K562 (cell line): ENCODE results near the gene RILP. TPM values are rescaled to one million over a fixed set of nuclear protein-coding genes. Genes with fewer than 3 reads are reported as not detected.

Experiments
- ATAC-seq: fragments of 200-7000 bp; cut with Tn5 transposase; 3 replicates; pipeline ENCODE4 v1.9.1; 2020; ENCODE audit warnings: moderate library complexity
- BruUV-seq: library from RNA; stranded (reverse); fragments of 400-500 nt; replicated peaks from 2 replicates; lab custom pipeline; 2021; lab: Mats Ljungman, UMichigan
- CTCF ChIA-PET: fragments of 300-600 bp; formaldehyde crosslinking; extraction: SDS; loops from one replicate; lab custom pipeline; 2021; ENCODE audit warnings: low intra/inter-chr PET ratio; lab: Yijun Ruan, JAX
- POLR2A ChIA-PET: fragments of 300-600, 350-650 bp; sonication (Branson Sonifier 250); formaldehyde crosslinking; extraction: SDS; loops from one replicate; lab custom pipeline; 2021; ENCODE audit warnings: antibody characterized with exemption, inconsistent platforms; lab: Yijun Ruan, JAX
- DNase-seq, 4 experiments: peaks; one replicate each; pipeline versions ENCODE4 v3.0.0 to v3.0.0-alpha.2; 2011 to 2018; ENCODE audit warnings: low spot score in 3 of 4, mixed read lengths in 3 of 4; ENCODE audit errors: extremely low read depth in 1 of 4
- FAIRE-seq: peaks from 2 replicates; lab custom pipeline; 2011; peaks lifted over from hg19 to GRCh38; lab: Jason Lieb, UNC
- H2AFZ ChIP-seq: 2 replicates; pipeline ENCODE4 v1.6.0; 2011; ENCODE audit warnings: low read depth, low read length, control low read depth, inconsistent platforms
- H3K27ac ChIP-seq: fragments of 200-600 bp; 3 replicates; pipeline ENCODE4 v1.8.0; 2011; ENCODE audit warnings: low read depth, mild to moderate bottlenecking, control low read depth, inconsistent platforms, low read length, moderate library complexity, mixed read lengths; ENCODE audit errors: extremely low read depth
- H3K27me3 ChIP-seq, 2 experiments: fragments of 300-600 bp in 1 of 2; 2 replicates in 1 of 2; 3 replicates in 1 of 2; pipeline versions ENCODE4 v1.6.0 to v1.8.0; 2011; ENCODE audit warnings: inconsistent platforms in 2 of 2, low read length in 2 of 2, mild to moderate bottlenecking in 1 of 2, mixed read lengths in 1 of 2, moderate library complexity in 1 of 2; ENCODE audit not compliant: control insufficient read depth in 2 of 2, insufficient read depth in 2 of 2
- H3K36me3 ChIP-seq: fragments of 300-600 bp; 3 replicates; pipeline ENCODE4 v1.8.0; 2011; ENCODE audit warnings: mild to moderate bottlenecking, low read length, inconsistent platforms; ENCODE audit not compliant: control insufficient read depth, insufficient read depth
- H3K4me1 ChIP-seq, 2 experiments: fragments of 200-600 bp in 1 of 2; replicated peaks in 1 of 2; 2 replicates in 1 of 2; 3 replicates in 1 of 2; pipeline versions ENCODE4 v1.5.1 to v1.8.0; 2011; ENCODE audit warnings: inconsistent platforms in 2 of 2, low read length in 2 of 2, mild to moderate bottlenecking in 1 of 2, mixed read lengths in 1 of 2, moderate library complexity in 1 of 2; ENCODE audit not compliant: control insufficient read depth in 2 of 2, insufficient read depth in 2 of 2
- H3K4me2 ChIP-seq: 2 replicates; pipeline ENCODE4 v1.6.1; 2011; ENCODE audit warnings: low read length, control low read depth, inconsistent platforms, mixed read lengths; ENCODE audit not compliant: insufficient read depth
- H3K4me3 ChIP-seq: fragments of 200-600 bp; sonication (generic), shearing (Covaris generic); 2 replicates; pipeline ENCODE4 v1.5.1; 2016; ENCODE audit warnings: control low read depth, inconsistent platforms
- H3K79me2 ChIP-seq: fragments of 200-600 bp; 3 replicates; pipeline ENCODE4 v1.8.0; 2011; ENCODE audit warnings: low read length, inconsistent platforms; ENCODE audit not compliant: control insufficient read depth, insufficient read depth
- H3K9ac ChIP-seq, 2 experiments: 2 replicates each; pipeline versions ENCODE4 v1.6.0 to v1.6.1; 2011; ENCODE audit warnings: low read depth in 2 of 2, low read length in 2 of 2, control low read depth in 1 of 2, inconsistent platforms in 1 of 2, mild to moderate bottlenecking in 1 of 2, mixed read lengths in 1 of 2; ENCODE audit not compliant: insufficient read depth in 1 of 2
- H3K9me1 ChIP-seq: one replicate; pipeline ENCODE4 v1.6.0; 2011; ENCODE audit warnings: inconsistent platforms, mild to moderate bottlenecking, low read length, moderate library complexity; ENCODE audit not compliant: control insufficient read depth, insufficient read depth
- H3K9me3 ChIP-seq: replicated peaks from 2 replicates; pipeline ENCODE4 v1.5.1; 2011; ENCODE audit warnings: low read depth, low read length, inconsistent platforms; ENCODE audit not compliant: control insufficient read depth, insufficient read depth
- H4K20me1 ChIP-seq: replicated peaks from 2 replicates; pipeline ENCODE4 v1.6.1; 2011; ENCODE audit warnings: low read length, inconsistent platforms, mixed read lengths; ENCODE audit not compliant: control insufficient read depth, insufficient read depth
- BRF2 ChIP-seq: IDR thresholded peaks from 3 replicates; pipeline ENCODE4 v1.6.1; 2011; ENCODE audit warnings: borderline replicate concordance, mild to moderate bottlenecking; ENCODE audit not compliant: insufficient read length, insufficient read depth
- CHD4 ChIP-seq: fragments of 200-600 bp; sonication (generic); IDR thresholded peaks from 3 replicates; pipeline ENCODE4 v1.6.1; 2012; ENCODE audit warnings: low read depth, mild to moderate bottlenecking, mixed read lengths, low read length, inconsistent platforms; ENCODE audit not compliant: insufficient read depth, insufficient replicate concordance, poor library complexity, severe bottlenecking
- COPS2 ChIP-seq: fragments of 450-650 bp; conservative IDR thresholded peaks from 2 replicates; pipeline ENCODE4 v1.6.1; 2016; ENCODE audit warnings: mild to moderate bottlenecking, moderate library complexity
- CTBP1 ChIP-seq: fragments of 450-650 bp; IDR thresholded peaks from 2 replicates; pipeline ENCODE4 v1.6.1; 2016; ENCODE audit warnings: borderline replicate concordance
- E2F4 ChIP-seq: sonication (generic); formaldehyde crosslinking; IDR thresholded peaks from 2 replicates; pipeline ENCODE4 v1.8.0; 2022; ENCODE audit warnings: mild to moderate bottlenecking, low read depth, missing genetic modification reagents
- FUS ChIP-seq: fragments of 200-400 bp; formaldehyde crosslinking; optimal IDR thresholded peaks from 2 replicates; pipeline ENCODE3; 2017; ENCODE audit warnings: low read depth, low read length
- HSF4 ChIP-seq: fragments of 250-450 bp; sonication (Bioruptor Pico); IDR thresholded peaks from 2 replicates; pipeline ENCODE4 v2.1.2; 2022; ENCODE audit warnings: mild to moderate bottlenecking, moderate library complexity, borderline replicate concordance
- IRF2 ChIP-seq: sonication (generic); formaldehyde crosslinking; IDR thresholded peaks from 2 replicates; pipeline ENCODE4 v1.8.1; 2022; ENCODE audit warnings: mild to moderate bottlenecking, missing genetic modification reagents
- MAZ ChIP-seq, 2 experiments: fragments of 450-650 bp in 1 of 2; sonication (generic) in 1 of 2; formaldehyde crosslinking; IDR thresholded peaks in 1 of 2; conservative IDR thresholded peaks in 1 of 2; 2 replicates each; pipeline versions ENCODE4 v1.4.0 to v1.5.0; 2020; ENCODE audit warnings: mild to moderate bottlenecking in 1 of 2, missing genetic modification reagents in 1 of 2
- NCOA1 ChIP-seq: fragments of 450-650 bp; IDR thresholded peaks from 2 replicates; pipeline ENCODE4 v1.6.1; 2016; ENCODE audit warnings: low read depth
- NCOA6 ChIP-seq: fragments of 450-650 bp; IDR thresholded peaks from 2 replicates; pipeline ENCODE4 v1.6.1; 2017; ENCODE audit warnings: mild to moderate bottlenecking
- PKNOX1 ChIP-seq: fragments of 450-650 bp; IDR thresholded peaks from 2 replicates; pipeline ENCODE4 v1.6.1; 2016
- RBM17 ChIP-seq: fragments of 200-400 bp; formaldehyde crosslinking; IDR thresholded peaks from 2 replicates; pipeline ENCODE4 v1.6.1; 2017; ENCODE audit warnings: low read depth, mild to moderate bottlenecking, low read length, borderline replicate concordance
- RCOR1 ChIP-seq, 2 experiments: IDR thresholded peaks; 2 replicates each; pipeline ENCODE4 v1.6.1; 2012; ENCODE audit warnings: low read depth in 2 of 2, low read length in 2 of 2, borderline replicate concordance in 1 of 2, improper control_type of control experiment in 1 of 2
- SAFB ChIP-seq: fragments of 200-400 bp; formaldehyde crosslinking; IDR thresholded peaks from 2 replicates; pipeline ENCODE4 v1.6.1; 2017; ENCODE audit warnings: low read depth, low read length, borderline replicate concordance
- SIRT6 ChIP-seq: IDR thresholded peaks from one replicate; pipeline ENCODE4 v1.6.1; 2012; ENCODE audit warnings: low read depth, mild to moderate bottlenecking, control low read depth, inconsistent platforms, low read length, moderate library complexity
- SMARCA4 ChIP-seq: fragments of 450-650 bp; IDR thresholded peaks from 2 replicates; pipeline ENCODE4 v1.6.1; 2016
- SRSF9 ChIP-seq: fragments of 200-400 bp; formaldehyde crosslinking; IDR thresholded peaks from 2 replicates; pipeline ENCODE4 v1.6.1; 2017; ENCODE audit warnings: low read depth, low read length, borderline replicate concordance
- ZNF717 ChIP-seq: fragments of 250-450 bp; sonication (Bioruptor Pico); IDR thresholded peaks from 2 replicates; pipeline ENCODE4 v1.5.0; 2021
- whole genome bisulfite sequencing: fragments of 100-300 bp; shearing (Covaris generic); methylation state at CpG from one replicate; pipeline ENCODE4 v1.1.6; 2016; ENCODE audit warnings: low coverage, mixed read lengths; ENCODE audit not compliant: insufficient coverage; ENCODE audit errors: missing lambda C conversion rate; 5-methylcytosine and 5-hydroxymethylcytosine counted together
- in situ Hi-C: fragments of 300-500 bp; cut with MboI; formaldehyde crosslinking; loops from 4 replicates; pipeline ENCODE4 v1.15.0; 2018; ENCODE audit warnings: inconsistent platforms, mixed read lengths
- intact Hi-C: fragments of 100-400 bp; cut with micrococcal nuclease; formaldehyde crosslinking; loops from 2 replicates; pipeline ENCODE4 v1.14.2; 2022
- polyA plus RNA-seq, 8 experiments: library from polyadenylated mRNA; depleted of rRNA in 4 of 8; stranded (reverse) in 5 of 8; unstranded in 3 of 8; fragments of >200 nt; fragmentation: Nextera tagmentation in 2 of 8; fragmentation: Illumina TruSeq in 1 of 8; extraction: Ambion mirVana in 2 of 8; extraction: Trizol in 1 of 8; gene quantifications; 2 replicates each; pipeline versions ENCODE4 v1.2.1 to v1.2.3, GENCODE V29; 2011 to 2014; ENCODE audit warnings: inconsistent platforms in 1 of 8, missing spikeins in 1 of 8
- total RNA-seq, 7 experiments: library from RNA; depleted of rRNA in 6 of 7; stranded (reverse); fragments of >200 nt in 6 of 7; fragmentation: Illumina TruSeq in 2 of 7; extraction: Trizol in 2 of 7; gene quantifications; 2 replicates each; pipeline versions ENCODE4 v1.2.1 to v1.2.3, GENCODE V29; 2011 to 2021; ENCODE audit warnings: low replicate concordance in 1 of 7

RILP gene
- total and polyA plus RNA-seq, 9 of the 15 experiments (the other 6 are each of a cell fraction or from before 2014, with no cell fraction given): 0.75 to 54.9 (median 27.8) TPM

GRCh38 chr17:1627182-1627981 lies 22.3 kb downstream of the RILP start (continued):
- TF ChIP-seq FUS: no peak
- TF ChIP-seq RBM17: no peak
- TF ChIP-seq ZNF717 (CRISPR knock-in tag): no peak
- TF ChIP-seq BRF2: no peak
- no peak for TF ChIP-seq NCOA1
- TF ChIP-seq SRSF9: no peak

GRCh38 chr17:1626333-1626732 lies 23.3 kb downstream of the RILP start:
- Histone ChIP-seq H3K4me3 (no peak overlapping the region), H2AFZ (no peak overlapping the region), H4K20me1 (peaks cover 8% of the 10 kb centered on the region; the same call in 1 of the 2 replicates), H3K9me1 (no peaks in the 10 kb centered on the region), H3K4me1 (peaks cover 9 to 40% of the 10 kb centered on the region in 2 experiments), H3K4me2 (no peak overlapping the region), H3K9ac (peak overlapping the region in 1 of 2 experiments; percentile 32; a peak in 1 of 4 replicates), H3K27ac (no peak overlapping the region), H3K27me3 (no peaks in the 10 kb centered on the region), H3K79me2 (no peaks in the 10 kb centered on the region), H3K9me3 (no peaks in the 10 kb centered on the region), H3K36me3 (no peaks in the 10 kb centered on the region)
- ChIA-PET POLR2A (interaction anchor here (0.7 to 3.3 kb wide), 5 partner anchors 9 to 370 kb away, joined by 3 to 25 read pairs (median 3); partner anchors contain the start of gene INPP5K), CTCF (no interaction called here)
- BruUV-seq: no TSS peak
- no peak for ATAC-seq
- 74% methylated on average over 3 of the region's 3 CpGs for WGBS
- in situ Hi-C loops: no loop called here
- no peak for DNase-seq
- no peak for FAIRE-seq
- intact Hi-C loops: no loop called here
- TF ChIP-seq E2F4 (CRISPR knock-in tag): no peak
- TF ChIP-seq HSF4: no peak
- no peak for TF ChIP-seq MAZ (CRISPR knock-in tag; conservative IDR thresholded peaks at IDR 0.05 in 1 of 2, IDR thresholded peaks at IDR 0.05 in 1 of 2)
- no peak for TF ChIP-seq COPS2
- no peak for TF ChIP-seq SAFB
- TF ChIP-seq RCOR1 (IDR thresholded peaks at IDR 0.05; ENCODE audit: borderline replicate concordance in 1 of 2, low read depth in 2 of 2, low read length in 2 of 2): no peak
- TF ChIP-seq IRF2 (CRISPR knock-in tag): no peak
- no peak for TF ChIP-seq CTBP1
- TF ChIP-seq CHD4: no peak
- TF ChIP-seq NCOA6: no peak
- no peak for TF ChIP-seq SMARCA4
- no peak for TF ChIP-seq PKNOX1
- TF ChIP-seq SIRT6: no peak
